ENCODE results near the gene IFIT1.
A peak's percentile ranks its signal among the peaks of the same experiment; 100 is the strongest.
"Not testable (repeated sequence)": the region's sequence is repeated elsewhere in the genome, so short reads cannot be mapped to it uniquely, and the experiment has no call there.

The IFIT1 gene

GRCh38 chr10:89391907-89392756 is at the start of gene IFIT1:
Gene IFIT1 (plus strand): TSS chr10:89392623. CDS start chr10:89392713, 90 bp downstream.
- peak in 1 of 2 experiments; percentile 18 for DNase-seq

- no peak for DNase-seq
Observed at GRCh38 chr10:89343089-89343767, 49.2 kb upstream of the IFIT1 start.

DNA sequence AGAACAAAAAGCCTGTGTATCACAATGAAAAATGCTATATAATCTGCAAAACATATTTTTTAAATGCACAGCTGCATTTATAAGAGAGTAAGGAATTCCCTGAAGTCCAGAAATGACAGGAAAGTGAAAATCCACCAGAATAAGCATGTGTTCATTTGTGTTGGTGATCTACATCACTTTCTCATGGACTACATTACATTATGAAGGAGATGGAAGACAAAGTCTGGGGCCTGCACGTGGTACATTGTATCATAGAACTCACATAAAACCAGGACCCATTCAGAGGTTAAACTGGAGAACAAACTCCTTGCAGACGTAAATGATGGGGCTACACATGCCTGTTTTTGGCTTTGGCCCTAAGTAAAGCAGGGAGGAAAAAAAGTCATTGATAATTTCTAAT is 48.3 kb upstream of the IFIT1 start:
- DNase-seq = no peak

- DNase-seq = no peak
Observed at GRCh38 chr10:89345367-89346000, 46.9 kb upstream of the IFIT1 start.

DNA sequence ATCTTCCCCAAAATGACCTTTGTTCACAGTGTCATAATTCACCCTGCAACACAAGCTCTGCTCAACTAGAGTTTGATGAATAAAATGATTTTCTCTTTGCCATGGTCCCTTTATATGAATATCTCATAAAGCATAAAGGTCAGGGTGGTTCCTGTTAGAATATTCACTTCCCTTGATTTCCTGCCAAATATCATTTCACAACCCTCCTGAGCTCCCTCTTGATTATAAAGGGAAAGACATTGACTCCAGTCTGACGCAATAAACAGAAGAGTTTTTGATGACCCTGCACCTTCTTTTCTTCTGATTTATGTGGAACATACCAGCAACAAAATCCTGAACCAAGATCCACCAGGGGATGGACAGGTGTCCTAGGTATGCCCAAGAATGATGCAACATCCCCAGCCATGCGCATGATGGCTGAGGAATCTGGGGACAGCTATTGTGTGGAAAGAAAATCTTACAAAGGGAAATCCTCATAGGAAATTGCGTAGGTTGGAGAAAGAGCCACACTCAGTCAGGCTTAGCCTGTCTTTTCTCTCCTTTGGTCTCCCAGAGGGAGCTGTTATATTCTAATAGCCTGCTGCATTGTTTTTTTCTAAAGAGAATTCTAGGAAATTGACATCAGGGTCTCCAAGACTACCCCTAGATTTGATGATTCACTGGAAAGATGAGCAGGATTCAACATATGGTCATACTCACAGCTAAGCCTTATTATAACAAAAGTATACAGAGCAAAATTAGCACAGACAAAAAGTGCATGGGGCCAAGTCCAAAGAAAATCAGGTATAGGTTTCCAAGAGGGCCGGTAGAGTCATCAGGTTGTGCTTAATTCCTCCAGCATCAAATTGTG is 45.8 kb upstream of the IFIT1 start:
- no peak for DNase-seq

DNA sequence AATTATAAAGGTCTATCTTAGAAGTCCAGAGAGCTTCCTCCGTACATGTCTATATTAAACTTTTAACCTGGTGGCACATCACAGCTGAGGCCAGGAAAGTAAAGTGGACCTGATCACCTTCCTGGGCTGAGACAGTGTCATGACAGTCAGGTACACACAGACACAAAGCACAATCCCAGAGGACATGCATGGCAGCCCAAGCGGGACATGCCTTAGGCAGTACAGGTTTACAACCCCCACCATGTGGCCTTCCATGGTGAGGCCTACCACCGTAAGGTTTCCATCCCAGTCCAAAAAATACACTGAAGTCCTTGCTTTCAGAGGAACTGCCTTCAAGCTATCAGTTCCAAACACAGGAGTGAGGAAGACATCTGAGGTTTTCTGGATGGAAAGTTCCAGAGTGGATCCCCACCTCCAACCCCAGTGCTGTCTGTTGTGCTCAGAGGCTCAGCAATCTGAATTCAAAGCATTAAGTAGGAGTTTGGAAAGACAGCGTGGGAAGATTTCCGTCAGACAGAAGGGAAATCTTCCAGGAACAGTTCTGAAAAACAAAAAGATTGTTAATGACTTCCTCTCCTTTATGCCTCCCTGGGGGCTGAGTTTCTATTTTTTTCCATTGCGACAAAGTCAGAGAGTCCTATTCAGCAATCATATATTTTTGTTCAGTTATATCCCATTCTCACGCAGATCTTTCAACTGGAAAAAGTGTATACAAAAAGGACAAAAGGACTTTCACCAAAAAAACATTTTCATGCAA is 44.5 kb upstream of the IFIT1 start:
- no peak for DNase-seq

DNA sequence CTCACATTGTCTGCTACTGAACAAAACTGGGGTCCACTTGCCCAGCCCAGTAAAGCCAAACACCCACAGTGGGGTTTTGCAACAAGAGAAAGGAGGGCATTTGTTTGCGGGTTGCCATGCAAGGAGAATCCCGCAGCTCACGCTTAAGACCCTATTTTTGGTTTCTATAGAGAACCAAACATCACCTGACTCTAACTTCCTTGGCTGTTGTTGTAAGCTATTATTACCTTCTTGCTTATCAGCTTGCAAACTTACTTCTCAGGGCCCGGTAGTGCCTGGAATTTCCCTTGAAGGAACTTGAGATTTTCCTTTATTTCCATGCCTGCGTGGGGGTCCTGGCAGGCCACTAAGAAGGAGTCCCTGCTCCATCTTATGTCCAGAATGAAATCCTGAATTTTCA is 43.9 kb upstream of the IFIT1 start:
- DNase-seq = no peak

GRCh38 chr10:89348975-89349374 is 43.4 kb upstream of the IFIT1 start:
- DNase-seq = no peak

DNA sequence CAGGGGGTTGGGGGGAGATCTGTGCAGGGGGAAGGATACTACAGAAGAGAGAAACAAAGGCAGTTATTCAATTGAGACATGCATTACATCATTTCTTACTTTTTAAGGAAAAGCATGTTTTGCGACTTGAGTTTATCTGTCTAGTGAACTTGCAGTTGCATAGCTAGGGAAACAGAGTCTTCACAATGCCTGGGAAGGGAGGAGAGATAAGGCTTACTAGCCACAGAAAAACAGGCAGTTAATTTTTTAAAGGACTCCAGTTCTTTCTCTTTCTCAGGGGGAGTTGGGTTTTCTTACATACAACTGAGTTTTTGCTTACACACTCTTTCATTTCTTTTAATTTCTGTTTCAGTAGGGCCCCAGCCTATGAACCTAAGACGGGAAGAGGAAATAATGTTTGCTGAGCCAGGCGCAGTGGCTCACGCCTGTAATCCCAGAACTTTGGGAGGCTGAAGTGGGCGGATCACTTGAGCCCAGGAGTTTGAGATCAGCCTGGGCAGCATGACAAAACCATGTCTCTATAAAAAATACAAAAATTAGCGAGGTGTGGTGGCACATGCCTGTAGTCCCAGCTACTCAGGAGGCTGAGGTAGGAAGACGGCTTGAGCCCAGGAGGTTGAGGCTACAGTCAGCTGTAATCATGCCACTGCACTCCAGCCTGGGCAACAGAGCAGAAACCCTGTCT is 41.6 kb upstream of the IFIT1 start:
- DNase-seq = not testable (repeated sequence)

DNA sequence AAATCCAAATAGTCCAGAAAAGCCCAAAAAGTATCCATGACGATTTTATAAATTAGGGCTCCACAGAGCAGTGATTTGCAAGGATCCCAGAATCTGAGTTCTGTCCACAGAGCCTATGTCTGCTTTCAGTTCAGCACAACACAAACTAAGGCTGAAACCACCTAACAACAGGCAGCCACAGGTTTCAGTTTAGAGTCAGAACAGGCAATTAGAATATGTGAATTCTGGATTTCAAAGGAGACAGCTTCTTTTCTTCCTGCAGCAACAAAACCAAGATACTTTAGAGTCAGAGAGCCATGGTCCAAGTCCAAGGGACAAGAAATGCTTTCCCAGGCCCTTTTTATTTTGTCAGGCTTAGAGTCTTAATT is 41.0 kb upstream of the IFIT1 start:
- DNase-seq = no peak

DNA sequence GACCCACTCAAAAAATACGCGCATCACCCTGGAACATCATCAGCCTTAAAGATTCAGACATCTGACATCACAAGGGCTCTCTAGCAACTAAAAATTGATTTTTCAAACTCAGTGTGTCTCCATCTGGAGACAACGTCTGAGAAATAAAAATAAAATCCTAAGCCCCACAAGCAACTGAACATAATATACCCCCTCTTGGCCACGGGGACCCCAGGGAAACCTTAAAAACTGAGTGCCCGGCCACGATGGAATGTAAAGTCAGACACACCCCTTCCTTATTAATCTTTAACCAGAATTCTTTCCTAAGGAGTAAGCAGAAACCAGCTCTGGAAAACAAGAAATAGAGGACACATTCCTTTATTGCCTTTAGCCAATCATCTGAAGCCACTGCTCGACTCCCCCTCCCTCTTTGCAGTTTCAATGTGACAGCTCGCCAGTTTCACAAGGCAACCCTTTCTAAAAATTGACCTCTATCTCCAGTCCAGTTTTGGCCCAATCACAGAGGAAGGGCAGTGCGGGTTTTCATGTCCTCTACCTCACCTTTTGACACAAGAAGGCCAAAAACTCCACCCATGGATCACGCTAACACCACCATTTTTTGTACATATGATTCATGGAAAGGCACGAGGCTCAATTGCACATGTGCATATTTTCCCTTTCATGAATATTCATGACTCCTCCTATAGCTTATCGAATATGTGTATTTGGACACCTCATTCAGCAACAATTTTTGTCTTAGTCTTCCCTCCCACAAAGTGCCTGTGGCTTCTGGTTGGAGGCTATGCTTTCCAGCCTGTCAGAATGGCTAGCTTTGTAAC is 40.4 kb upstream of the IFIT1 start:
- no peak for DNase-seq

GRCh38 chr10:89352802-89353201 is 39.6 kb upstream of the IFIT1 start:
- DNase-seq = no peak

- no peak for DNase-seq
Observed at GRCh38 chr10:89355394-89355931, 37.0 kb upstream of the IFIT1 start.

- no peak for DNase-seq
Observed at GRCh38 chr10:89357096-89357495, 35.3 kb upstream of the IFIT1 start.

DNA sequence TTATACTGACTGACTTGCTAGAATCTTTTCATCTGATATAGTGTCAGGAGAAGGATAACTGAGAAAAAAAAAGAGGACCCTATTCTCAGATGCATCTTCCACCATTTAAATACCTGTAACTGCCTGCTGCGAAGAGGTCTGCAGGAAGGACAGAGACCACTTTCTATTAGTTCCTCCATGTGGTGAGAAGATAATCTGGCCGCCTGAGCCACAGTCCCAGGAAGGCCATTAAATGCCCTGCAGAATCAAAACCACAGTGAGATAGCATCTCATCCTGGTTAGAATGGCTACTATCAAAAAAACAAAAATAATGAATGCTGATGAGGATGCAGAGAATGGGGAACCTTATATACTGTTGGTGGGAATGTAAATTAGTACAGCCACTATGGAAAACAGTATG is 34.4 kb upstream of the IFIT1 start:
- DNase-seq = no peak

DNA sequence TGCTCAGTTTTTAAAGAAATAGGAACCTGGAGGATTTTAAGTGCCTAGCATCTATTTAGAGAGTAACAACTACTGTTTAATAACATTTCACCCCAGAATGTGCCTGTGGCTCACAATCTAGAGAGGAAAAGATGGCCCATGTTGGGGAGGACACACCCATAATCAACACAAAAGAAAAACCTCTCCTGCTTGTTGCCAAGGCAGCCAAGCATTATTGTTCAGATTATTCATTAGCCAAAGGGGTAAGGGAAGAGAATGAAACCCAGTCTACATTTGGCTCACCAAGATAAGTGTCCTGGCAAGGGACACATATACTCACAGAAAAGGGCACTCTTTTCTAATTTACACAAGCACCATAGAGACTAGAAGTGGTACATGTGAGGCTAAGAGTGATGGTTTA is 32.3 kb upstream of the IFIT1 start:
- no peak for DNase-seq

DNA sequence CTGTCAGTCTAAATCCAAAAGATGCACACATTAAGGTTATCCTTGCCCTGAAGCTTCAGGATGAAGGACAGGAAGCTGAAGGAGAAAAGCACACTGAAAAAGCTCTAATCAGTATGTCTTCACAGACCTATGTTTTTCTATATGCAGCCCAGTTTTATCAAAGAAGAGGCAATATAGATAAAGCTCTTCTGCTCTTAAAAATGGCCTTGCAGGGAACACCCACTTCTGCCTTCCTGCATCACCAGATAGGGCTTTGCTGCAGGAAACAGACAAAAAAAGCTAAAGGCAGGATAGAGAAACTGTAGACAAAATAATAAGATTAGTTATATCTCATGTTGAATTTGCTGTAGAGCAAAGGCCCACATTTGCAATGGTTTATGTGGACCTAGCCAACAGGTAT is 29.5 kb upstream of the IFIT1 start:
- DNase-seq = no peak

DNA sequence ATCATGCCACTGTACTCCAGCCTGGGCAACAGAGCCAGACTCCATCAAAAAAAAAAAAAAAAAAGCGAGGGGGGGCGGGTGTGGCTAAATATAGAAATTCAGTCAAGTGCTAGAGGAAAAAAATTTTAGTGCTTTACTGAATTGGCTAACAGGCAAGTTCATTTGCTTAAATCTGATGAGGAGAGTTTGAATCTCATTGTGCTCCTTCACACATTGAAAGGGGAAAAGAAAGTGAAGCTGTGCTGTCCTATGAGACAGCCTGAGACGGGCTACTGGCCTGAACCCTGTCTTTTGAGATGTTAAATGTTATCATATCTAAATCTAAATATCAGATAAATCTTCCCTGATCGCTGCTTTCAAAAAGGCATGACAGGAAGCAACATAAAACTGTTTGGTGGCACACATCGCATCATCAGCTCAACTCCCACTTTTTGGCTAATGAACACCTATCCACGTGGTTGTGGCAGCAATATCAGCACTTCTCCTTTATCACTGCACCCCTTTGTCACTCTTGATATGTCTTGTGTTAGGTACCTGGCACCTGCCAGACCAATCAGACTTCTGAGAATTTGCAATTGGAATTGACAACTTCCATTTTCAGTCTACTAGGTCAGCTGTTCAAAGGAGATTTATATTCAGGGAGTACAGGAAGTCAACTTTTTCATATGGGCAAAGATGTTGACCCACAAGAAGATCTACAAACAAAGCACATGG is 28.5 kb upstream of the IFIT1 start:
- no peak for DNase-seq

- no peak for DNase-seq
Observed at GRCh38 chr10:89364531-89364930, 27.9 kb upstream of the IFIT1 start.

DNA sequence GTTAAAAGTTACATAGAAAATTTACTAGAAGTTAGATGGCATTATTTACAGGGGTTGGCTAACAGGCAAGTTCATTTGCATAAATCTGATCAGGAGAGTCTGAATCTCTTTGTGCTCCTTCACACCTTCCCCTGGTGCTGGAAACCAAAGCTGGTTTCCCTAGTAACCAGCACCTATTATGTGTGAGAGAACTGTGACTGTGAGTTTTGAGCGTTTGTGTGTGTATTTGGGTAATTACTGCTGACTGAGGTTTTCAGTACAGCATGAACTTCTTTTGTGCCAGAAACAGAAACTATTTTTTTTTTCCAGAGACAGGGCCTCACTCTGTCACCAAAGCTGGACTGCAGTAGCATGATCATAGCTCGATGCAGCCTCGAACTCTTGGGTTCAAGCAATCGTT is 24.9 kb upstream of the IFIT1 start:
- no peak for DNase-seq

Measured in NCI-H524 (cell line).